ENCODE results near the gene GUCY1B1. TPM values are rescaled to one million over a fixed set of nuclear protein-coding genes. Genes with fewer than 3 reads are reported as not detected.

Gene GUCY1B1
- total and polyA plus RNA-seq, 9 of the 15 experiments (the other 6 are each of a cell fraction or from before 2014, with no cell fraction given): not detected

- no peak overlapping the region for H3K9ac ChIP-seq (ENCODE audit: insufficient read depth in 1 of 2, low read depth in 2 of 2, low read length in 2 of 2)
- intact Hi-C loops (cut with micrococcal nuclease) (no loop called here), in situ Hi-C loops (cut with MboI) (no loop called here)
- 0% methylated on average over 2 of the region's 2 CpGs for WGBS (ENCODE audit: insufficient coverage, low coverage, missing lambda C conversion rate)
- no peak overlapping the region for H3K4me3 ChIP-seq
- H3K36me3 ChIP-seq (ENCODE audit: control insufficient read depth, insufficient read depth, low read length): no peaks in the 10 kb centered on the region
- no peak overlapping the region for H2AFZ ChIP-seq (ENCODE audit: low read depth, low read length)
- no peak for FAIRE-seq
- H3K9me3 ChIP-seq (replicated peaks; ENCODE audit: control insufficient read depth, insufficient read depth, low read depth, low read length): no peaks in the 10 kb centered on the region; the same call in 1 of the 2 replicates
- no peaks in the 10 kb centered on the region for H3K9me1 ChIP-seq (ENCODE audit: control insufficient read depth, insufficient read depth, low read length)
- ATAC-seq: no peak
- H3K4me2 ChIP-seq (ENCODE audit: insufficient read depth, low read length): no peak overlapping the region
- H3K27ac ChIP-seq (ENCODE audit: extremely low read depth, low read depth, low read length): no peak overlapping the region
- H3K4me1 ChIP-seq (replicated peaks in 1 of 2; ENCODE audit: control insufficient read depth in 2 of 2, insufficient read depth in 2 of 2, low read length in 2 of 2): no peaks in the 10 kb centered on the region
- no peaks in the 10 kb centered on the region for H3K27me3 ChIP-seq (ENCODE audit: control insufficient read depth in 2 of 2, insufficient read depth in 2 of 2, low read length in 2 of 2)
- POLR2A ChIA-PET: no interaction called here
- no TSS peak for BruUV-seq (replicated peaks)
- DNase-seq (ENCODE audit: extremely low read depth in 1 of 4, low spot score in 3 of 4): no peak
- no peaks in the 10 kb centered on the region for H3K79me2 ChIP-seq (ENCODE audit: control insufficient read depth, insufficient read depth, low read length)
- CTCF ChIA-PET (ENCODE audit: low intra/inter-chr PET ratio): no interaction called here
- no peaks in the 10 kb centered on the region for H4K20me1 ChIP-seq (replicated peaks; ENCODE audit: control insufficient read depth, insufficient read depth, low read length)
- no peak for TF ChIP-seq RFX5 (IDR thresholded peaks at IDR 0.05; ENCODE audit: low read depth, low read length)
- TF ChIP-seq ZNF324 (CRISPR knock-in tag; IDR thresholded peaks at IDR 0.05): no peak
- TF ChIP-seq ZNF143 (CRISPR knock-in tag; IDR thresholded peaks at IDR 0.05): no peak
- TF ChIP-seq POLR2G (IDR thresholded peaks at IDR 0.05; ENCODE audit: low read depth, low read length): no peak
- no peak for TF ChIP-seq ZNF134 (CRISPR knock-in tag; conservative IDR thresholded peaks at IDR 0.05)
- TF ChIP-seq NFYB (IDR thresholded peaks at IDR 0.05; ENCODE audit: extremely low read depth, insufficient read length): no peak
- TF ChIP-seq HOMEZ (CRISPR knock-in tag; IDR thresholded peaks at IDR 0.05): no peak
- no peak for TF ChIP-seq CUX1 (CRISPR knock-in tag; IDR thresholded peaks at IDR 0.05)
- TF ChIP-seq RBM34 (IDR thresholded peaks at IDR 0.05; ENCODE audit: borderline replicate concordance, insufficient read depth, low read length): no peak
These were observed 97.1 kb downstream of the GUCY1B1 start for GRCh38 chr4:155855897-155856296.
